Measurements from ENCODE around the gene ZNF827. TPM values are rescaled to one million over a fixed set of nuclear protein-coding genes. Genes with fewer than 3 reads are reported as not detected.

The ZNF827 gene
- total RNA-seq, 2 experiments from 2014 or later, result 13.6 to 14.8 TPM

DNA sequence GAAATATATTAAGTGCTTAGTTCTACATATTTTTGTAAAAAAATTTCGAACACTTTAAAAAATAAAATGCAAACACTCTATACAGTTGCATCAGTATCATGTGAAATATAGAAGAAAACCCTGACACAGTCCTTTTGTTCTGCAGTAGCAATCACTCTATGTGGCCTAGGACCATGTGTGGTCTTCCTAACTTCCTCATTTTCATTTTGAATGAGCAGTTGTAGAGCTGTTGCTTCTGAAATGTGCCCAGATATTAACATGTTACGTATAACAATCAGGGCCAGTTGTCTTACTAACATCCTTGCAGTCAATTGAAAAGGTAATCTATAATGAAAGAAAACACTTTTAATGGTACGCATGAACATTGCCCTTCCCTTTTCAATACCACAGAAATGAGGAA is 107.9 kb downstream of the ZNF827 start:
- Mint-ChIP-seq H3K27ac (peak overlapping the region; percentile 11), H3K27me3 (ENCODE audit: low read depth) (no peaks in the 10 kb centered on the region), H3K4me3 (no peak overlapping the region), H3K36me3 (ENCODE audit: low read depth) (peaks cover 35% of the 10 kb centered on the region), H3K9me3 (ENCODE audit: insufficient read depth) (no peaks in the 10 kb centered on the region), H3K4me1 (ENCODE audit: low read depth) (peaks cover 43% of the 10 kb centered on the region)
- POLR2A ChIA-PET, result interaction anchor here (1.3 kb wide), 1 partner anchor 23 kb away, joined by 4 read pairs; no protein-coding TSS in a partner anchor
- DNase-seq (no peak), ATAC-seq (no peak)
- CTCF ChIA-PET, result interaction anchor here (1.0 to 2.2 kb wide), 6 partner anchors 8 to 213 kb away, joined by 3 to 9 read pairs (median 4); no protein-coding TSS in a partner anchor

- CTCF ChIA-PET, result interaction anchor here (0.7 to 2.2 kb wide), 6 partner anchors 9 to 28 kb away, joined by 3 to 9 read pairs (median 4); no protein-coding TSS in a partner anchor
- Mint-ChIP-seq H3K27me3 (ENCODE audit: low read depth) (no peaks in the 10 kb centered on the region), H3K4me3 (peak overlapping the region; percentile 61), H3K27ac (peak overlapping the region; percentile 91), H3K4me1 (ENCODE audit: low read depth) (peaks cover 43% of the 10 kb centered on the region), H3K9me3 (ENCODE audit: insufficient read depth) (no peaks in the 10 kb centered on the region), H3K36me3 (ENCODE audit: low read depth) (peaks cover 41% of the 10 kb centered on the region)
- POLR2A ChIA-PET, result interaction anchor here (1.2 to 1.3 kb wide), 2 partner anchors 14 to 22 kb away, joined by 4 read pairs; no protein-coding TSS in a partner anchor
- DNase-seq, result peak; percentile 37
- ATAC-seq, result peak; percentile 67
These were observed 108.8 kb downstream of the ZNF827 start for GRCh38 chr4:145829629-145830395.

DNA sequence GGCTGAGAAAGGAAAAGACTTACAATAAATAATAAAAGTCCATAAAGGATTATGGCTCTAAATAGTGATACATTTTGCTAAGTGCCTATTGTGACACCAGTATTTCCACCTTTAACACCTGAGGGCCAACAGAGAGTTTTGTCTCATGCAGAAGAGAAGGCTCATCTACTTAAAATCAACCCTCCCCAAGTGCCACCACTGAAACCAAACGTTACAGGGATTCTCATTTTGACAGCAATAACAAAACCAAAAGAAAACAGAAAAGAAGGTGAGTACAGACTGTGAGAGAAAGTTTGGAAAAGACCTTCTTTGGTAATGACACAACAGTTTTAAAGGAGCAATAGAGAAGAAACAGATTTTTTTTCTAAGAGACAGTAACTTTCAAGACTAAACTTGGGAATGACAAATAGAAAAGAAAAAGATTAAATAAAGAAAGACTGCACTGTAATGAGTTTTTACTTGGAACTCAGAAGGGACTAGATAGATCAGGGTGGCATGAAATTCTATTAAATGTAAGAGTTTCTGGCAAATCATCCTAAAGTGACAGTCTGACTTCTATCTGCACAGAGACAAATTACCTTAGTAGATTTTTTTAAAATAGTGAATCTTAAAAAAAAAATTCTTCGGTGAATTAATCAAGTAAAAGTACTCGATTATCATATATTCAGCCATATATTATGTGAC is 109.7 kb downstream of the ZNF827 start:
- peaks cover 44% of the 10 kb centered on the region for H3K36me3 Mint-ChIP-seq (ENCODE audit: low read depth)
- H3K4me1 Mint-ChIP-seq (ENCODE audit: low read depth), result peaks cover 50% of the 10 kb centered on the region
- CTCF ChIA-PET, result interaction anchor here (1.1 to 1.3 kb wide), 2 partner anchors 9 to 11 kb away, joined by 3 to 4 read pairs; no protein-coding TSS in a partner anchor

GRCh38 chr4:145827885-145828284 is 110.7 kb downstream of the ZNF827 start:
- Mint-ChIP-seq H3K9me3 (ENCODE audit: insufficient read depth) (no peaks in the 10 kb centered on the region), H3K27ac (no peak overlapping the region), H3K36me3 (ENCODE audit: low read depth) (peaks cover 35% of the 10 kb centered on the region), H3K27me3 (ENCODE audit: low read depth) (no peaks in the 10 kb centered on the region), H3K4me1 (ENCODE audit: low read depth) (peaks cover 54% of the 10 kb centered on the region), H3K4me3 (no peak overlapping the region)
- DNase-seq, result no peak
- no peak for ATAC-seq
- POLR2A ChIA-PET, result no interaction called here
- CTCF ChIA-PET, result interaction anchor here (1.2 kb wide), 1 partner anchor 10 kb away, joined by 3 read pairs; no protein-coding TSS in a partner anchor

More for the DNA sequence above, 109.7 kb downstream of the ZNF827 start:
- no peaks in the 10 kb centered on the region for H3K27me3 Mint-ChIP-seq (ENCODE audit: low read depth)
- POLR2A ChIA-PET, result interaction anchor here (1.2 to 1.3 kb wide), 2 partner anchors 13 to 21 kb away, joined by 4 read pairs; no protein-coding TSS in a partner anchor
- peak; percentile 63 for DNase-seq
- no peaks in the 10 kb centered on the region for H3K9me3 Mint-ChIP-seq (ENCODE audit: insufficient read depth)
- peak; percentile 80 for ATAC-seq
- peak overlapping the region; percentile 91 for H3K27ac Mint-ChIP-seq
- H3K4me3 Mint-ChIP-seq, result peak overlapping the region; percentile 61

GRCh38 chr4:145825255-145825654 is 113.4 kb downstream of the ZNF827 start:
- ChIA-PET CTCF (interaction anchor here (1.0 to 1.5 kb wide), 2 partner anchors 9 to 14 kb away, joined by 3 to 6 read pairs; no protein-coding TSS in a partner anchor), POLR2A (no interaction called here)
- ATAC-seq (no peak), DNase-seq (no peak)
- Mint-ChIP-seq H3K4me3 (no peak overlapping the region), H3K27ac (no peak overlapping the region), H3K9me3 (ENCODE audit: insufficient read depth) (no peaks in the 10 kb centered on the region), H3K27me3 (ENCODE audit: low read depth) (no peaks in the 10 kb centered on the region), H3K4me1 (ENCODE audit: low read depth) (peaks cover 37% of the 10 kb centered on the region), H3K36me3 (ENCODE audit: low read depth) (peaks cover 30% of the 10 kb centered on the region)

DNA sequence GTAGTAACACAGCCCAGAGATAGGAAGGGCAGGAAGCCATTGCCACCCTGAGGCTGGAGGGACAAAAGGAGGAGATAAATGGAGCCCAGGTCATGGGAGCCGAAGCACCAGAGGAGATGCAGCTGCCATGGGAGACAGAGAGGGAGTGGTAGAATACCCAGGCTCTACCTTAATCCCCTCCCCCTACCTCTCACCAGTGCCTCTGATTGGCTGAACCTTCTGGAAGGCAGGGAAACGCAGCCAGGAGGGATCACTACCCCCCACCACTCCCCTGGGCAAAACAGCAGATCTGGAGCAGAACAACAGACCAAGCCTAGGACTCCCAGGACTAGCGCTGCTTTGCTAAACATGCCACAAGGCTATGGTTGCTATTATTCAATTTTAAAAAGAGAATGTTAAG is 114.2 kb downstream of the ZNF827 start:
- DNase-seq, result no peak
- Mint-ChIP-seq H3K27me3 (ENCODE audit: low read depth) (no peaks in the 10 kb centered on the region), H3K36me3 (ENCODE audit: low read depth) (peaks cover 34% of the 10 kb centered on the region), H3K9me3 (ENCODE audit: insufficient read depth) (no peaks in the 10 kb centered on the region), H3K4me1 (ENCODE audit: low read depth) (peaks cover 29% of the 10 kb centered on the region), H3K4me3 (no peak overlapping the region), H3K27ac (no peak overlapping the region)
- ChIA-PET POLR2A (no interaction called here), CTCF (no interaction called here)
- no peak for ATAC-seq

DNA sequence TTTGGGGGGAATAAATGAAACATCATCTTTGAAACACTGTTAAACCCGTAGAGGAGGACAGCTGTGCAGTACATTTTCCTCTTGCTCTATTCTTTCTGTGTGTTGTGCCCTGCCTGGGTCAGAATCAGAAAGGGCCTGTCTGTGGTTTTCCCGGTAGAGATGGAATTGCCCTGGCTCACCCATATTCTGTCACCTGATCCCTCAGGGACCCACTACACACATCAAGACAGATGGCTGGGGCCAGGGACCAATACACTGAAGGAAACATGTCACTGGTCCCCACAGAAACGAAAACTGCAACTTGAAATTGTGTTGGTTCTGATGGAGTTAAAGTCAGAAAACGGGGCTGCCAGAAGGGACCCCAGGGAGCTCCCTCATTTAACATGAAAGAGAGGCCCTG is 114.9 kb downstream of the ZNF827 start:
- Mint-ChIP-seq H3K9me3 (ENCODE audit: insufficient read depth) (no peaks in the 10 kb centered on the region), H3K27ac (no peak overlapping the region), H3K4me3 (no peak overlapping the region), H3K4me1 (ENCODE audit: low read depth) (peaks cover 22% of the 10 kb centered on the region), H3K36me3 (ENCODE audit: low read depth) (peaks cover 34% of the 10 kb centered on the region), H3K27me3 (ENCODE audit: low read depth) (no peaks in the 10 kb centered on the region)
- no peak for DNase-seq
- ATAC-seq, result no peak
- ChIA-PET CTCF (no interaction called here), POLR2A (no interaction called here)

GRCh38 chr4:145822581-145822980 is 116.0 kb downstream of the ZNF827 start:
- no peak for DNase-seq
- POLR2A ChIA-PET, result no interaction called here
- Mint-ChIP-seq H3K9me3 (ENCODE audit: insufficient read depth) (no peaks in the 10 kb centered on the region), H3K36me3 (ENCODE audit: low read depth) (peaks cover 34% of the 10 kb centered on the region), H3K27ac (no peak overlapping the region), H3K27me3 (ENCODE audit: low read depth) (no peaks in the 10 kb centered on the region), H3K4me3 (no peak overlapping the region), H3K4me1 (ENCODE audit: low read depth) (peaks cover 11% of the 10 kb centered on the region)
- no peak for ATAC-seq
- CTCF ChIA-PET, result no interaction called here

DNA sequence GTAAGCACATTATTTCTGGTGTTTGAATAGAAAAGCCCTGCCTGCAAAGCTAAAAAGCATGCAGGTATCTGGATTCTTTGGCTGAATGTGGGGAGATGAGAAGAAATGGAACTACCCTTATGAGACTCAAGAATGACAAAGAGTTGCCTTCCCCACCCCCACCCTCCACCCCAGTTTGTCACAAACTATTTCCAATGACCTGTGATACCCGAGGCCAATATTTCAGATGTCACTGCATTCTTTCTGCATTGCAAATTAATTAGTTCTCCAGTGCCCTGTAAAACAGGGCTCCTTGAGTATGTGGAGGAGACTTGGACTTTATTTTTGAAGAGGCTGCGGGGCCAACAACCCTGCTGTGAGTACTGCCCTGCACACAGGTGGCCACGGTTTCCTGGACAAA is 116.4 kb downstream of the ZNF827 start:
- ATAC-seq (no peak), DNase-seq (no peak)
- Mint-ChIP-seq H3K4me3 (no peak overlapping the region), H3K27ac (no peak overlapping the region), H3K27me3 (ENCODE audit: low read depth) (no peaks in the 10 kb centered on the region), H3K4me1 (ENCODE audit: low read depth) (peaks cover 11% of the 10 kb centered on the region), H3K36me3 (ENCODE audit: low read depth) (peaks cover 37% of the 10 kb centered on the region), H3K9me3 (ENCODE audit: insufficient read depth) (no peaks in the 10 kb centered on the region)
- ChIA-PET POLR2A (no interaction called here), CTCF (no interaction called here)

DNA sequence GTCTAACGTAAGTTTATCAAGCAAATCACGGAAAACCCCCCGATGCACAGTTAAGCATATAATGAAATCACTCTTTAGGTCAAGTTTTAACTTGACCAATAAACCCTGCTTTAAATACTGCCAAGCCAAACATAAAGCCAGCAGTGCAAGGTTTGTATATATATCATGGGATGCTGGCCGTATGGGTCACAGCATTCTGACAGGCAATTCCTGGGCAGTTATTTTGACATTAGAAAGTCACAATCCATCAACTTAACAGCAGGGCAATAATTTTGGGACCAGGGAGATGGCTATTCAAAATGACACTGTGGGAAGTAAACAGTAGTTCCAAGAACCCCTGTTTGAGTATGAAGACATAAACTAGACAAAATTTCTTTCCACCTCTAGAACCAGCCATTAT is 116.9 kb downstream of the ZNF827 start:
- POLR2A ChIA-PET, result no interaction called here
- peaks cover 39% of the 10 kb centered on the region for H3K36me3 Mint-ChIP-seq (ENCODE audit: low read depth)
- peaks cover 11% of the 10 kb centered on the region for H3K4me1 Mint-ChIP-seq (ENCODE audit: low read depth)

DNA sequence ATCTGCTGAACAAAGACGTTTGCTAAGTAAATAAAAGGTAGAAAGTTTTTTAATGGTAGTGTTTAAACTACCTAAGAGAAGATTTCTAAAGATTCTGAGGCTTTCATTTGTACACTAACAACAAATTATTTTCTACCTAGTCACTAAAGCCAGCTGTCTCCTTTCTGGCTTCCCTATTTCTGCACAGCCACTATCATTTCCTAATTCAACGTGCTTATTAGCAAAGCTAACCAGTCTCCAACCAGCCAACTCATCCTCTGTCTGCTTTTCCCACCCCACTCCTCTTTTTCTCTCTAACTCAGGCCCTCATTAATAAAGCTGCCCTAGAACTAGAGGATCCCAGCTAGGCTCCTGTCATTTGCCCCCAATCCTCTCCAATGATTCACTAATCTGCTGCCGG is 118.2 kb downstream of the ZNF827 start:
- DNase-seq, result no peak
- POLR2A ChIA-PET, result interaction anchor here (0.7 kb wide), 1 partner anchor 12 kb away, joined by 3 read pairs; no protein-coding TSS in a partner anchor

More for the DNA sequence above, 116.9 kb downstream of the ZNF827 start:
- no peak overlapping the region for H3K27ac Mint-ChIP-seq
- no peaks in the 10 kb centered on the region for H3K9me3 Mint-ChIP-seq (ENCODE audit: insufficient read depth)
- H3K27me3 Mint-ChIP-seq (ENCODE audit: low read depth), result no peaks in the 10 kb centered on the region
- CTCF ChIA-PET, result interaction anchor here (1.4 kb wide), 1 partner anchor 205 kb away, joined by 3 read pairs; no protein-coding TSS in a partner anchor
- H3K4me3 Mint-ChIP-seq, result no peak overlapping the region
- no peak for DNase-seq
- no peak for ATAC-seq

GRCh38 chr4:145819853-145820181 is 118.8 kb downstream of the ZNF827 start:
- H3K4me3 Mint-ChIP-seq, result no peak overlapping the region
- peaks cover 46% of the 10 kb centered on the region for H3K36me3 Mint-ChIP-seq (ENCODE audit: low read depth)
- ChIA-PET POLR2A (interaction anchor here (0.7 kb wide), 1 partner anchor 11 kb away, joined by 3 read pairs; no protein-coding TSS in a partner anchor), CTCF (interaction anchor here (1.0 kb wide), 1 partner anchor 10 kb away, joined by 3 read pairs; no protein-coding TSS in a partner anchor)
- ATAC-seq (no peak), DNase-seq (no peak)
- no peaks in the 10 kb centered on the region for H3K9me3 Mint-ChIP-seq (ENCODE audit: insufficient read depth)
- no peaks in the 10 kb centered on the region for H3K27me3 Mint-ChIP-seq (ENCODE audit: low read depth)
- H3K27ac Mint-ChIP-seq, result no peak overlapping the region
- peaks cover 28% of the 10 kb centered on the region for H3K4me1 Mint-ChIP-seq (ENCODE audit: low read depth)

More for the DNA sequence above, 118.2 kb downstream of the ZNF827 start:
- no peak overlapping the region for H3K4me3 Mint-ChIP-seq
- H3K4me1 Mint-ChIP-seq (ENCODE audit: low read depth), result peaks cover 22% of the 10 kb centered on the region
- no peak for ATAC-seq
- H3K27me3 Mint-ChIP-seq (ENCODE audit: low read depth), result no peaks in the 10 kb centered on the region
- H3K36me3 Mint-ChIP-seq (ENCODE audit: low read depth), result peaks cover 44% of the 10 kb centered on the region
- no peaks in the 10 kb centered on the region for H3K9me3 Mint-ChIP-seq (ENCODE audit: insufficient read depth)
- CTCF ChIA-PET, result interaction anchor here (0.8 to 1.4 kb wide), 3 partner anchors 9 to 204 kb away, joined by 3 read pairs; no protein-coding TSS in a partner anchor
- H3K27ac Mint-ChIP-seq, result no peak overlapping the region
